IMR-90 (cell line): ENCODE measurements around the gene KNCN.

Source experiments
- CEBPB ChIP-seq: IDR thresholded peaks from 2 replicates; pipeline ENCODE4 v1.6.1; 2012; ENCODE audit warnings: low read depth, low read length, improper control_type of control experiment
- CHD1 ChIP-seq: IDR thresholded peaks from 2 replicates; pipeline ENCODE4 v1.6.1; 2012; ENCODE audit warnings: low read depth, low read length, improper control_type of control experiment
- CTCF ChIP-seq: conservative IDR thresholded peaks from 2 replicates; pipeline ENCODE4 v1.5.1; 2012; ENCODE audit warnings: mild to moderate bottlenecking, low read depth, low read length, improper control_type of control experiment

- TF ChIP-seq CTCF (no peak), CEBPB (no peak), CHD1 (no peak)
Measured at GRCh38 chr1:46555826-46556619, 4.6 kb upstream of the KNCN start.
